ENCODE results near the gene SETD1B.

Gene SETD1B

DNA sequence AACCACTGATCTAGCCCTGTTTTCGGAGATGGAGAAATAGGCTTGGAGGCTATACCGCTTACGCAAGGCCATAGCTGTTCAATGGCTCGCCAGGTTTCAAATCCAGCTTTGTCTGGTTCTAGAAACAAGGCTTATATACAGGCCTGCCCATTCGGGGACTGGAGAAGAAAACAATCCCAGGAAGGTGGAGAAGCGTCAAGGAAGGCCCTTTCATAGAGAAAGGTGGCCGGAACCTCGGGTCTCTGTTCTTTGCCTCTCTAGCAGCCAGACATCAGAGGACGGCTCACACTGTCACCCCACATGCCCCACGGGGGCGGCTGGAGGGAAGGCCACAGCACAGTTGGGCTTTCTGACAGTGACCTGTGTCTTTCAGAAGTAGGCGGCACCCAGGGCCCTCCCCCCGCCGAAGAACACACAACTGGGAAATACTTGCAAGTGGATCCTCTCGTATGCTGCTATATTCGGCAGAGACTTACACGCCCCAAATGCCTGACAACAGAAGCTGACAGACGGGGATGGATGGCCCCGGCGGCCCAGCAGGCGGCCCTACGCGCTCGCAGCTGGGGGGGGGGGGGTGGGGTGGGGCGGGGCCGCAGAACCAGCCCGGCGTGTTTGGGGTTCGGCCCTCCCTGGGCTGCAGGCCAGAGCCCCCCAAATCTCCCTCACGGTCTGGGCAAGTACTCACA lies 4.5 kb upstream of the SETD1B start:
- H3K9me3 ChIP-seq (replicated peaks; ENCODE audit: low read length): no peaks in the 10 kb centered on the region
- H3K4me3 ChIP-seq (ENCODE audit: low read length): peak overlapping the region; percentile 74
- H3K4me2 ChIP-seq (ENCODE audit: low read length): peak overlapping the region; percentile 98
- H3K4me1 ChIP-seq (ENCODE audit: control insufficient read depth, insufficient read depth, low read length): peaks cover 67% of the 10 kb centered on the region
- no peaks in the 10 kb centered on the region for H3K36me3 ChIP-seq (ENCODE audit: insufficient read depth, low read length)
- H3K27me3 ChIP-seq (ENCODE audit: control insufficient read depth, insufficient read depth, low read length): no peaks in the 10 kb centered on the region
- peak overlapping the region; percentile 99 for H3K9ac ChIP-seq (ENCODE audit: low read depth, low read length)

GRCh38 chr12:121799842-121800693 lies 3.7 kb upstream of the SETD1B start:
- peak overlapping the region; percentile 74 for H3K4me3 ChIP-seq (ENCODE audit: low read length)
- peak overlapping the region; percentile 99 for H3K9ac ChIP-seq (ENCODE audit: low read depth, low read length)
- H3K9me3 ChIP-seq (replicated peaks; ENCODE audit: low read length): no peaks in the 10 kb centered on the region
- peak overlapping the region; percentile 98 for H3K4me2 ChIP-seq (ENCODE audit: low read length)
- peaks cover 61% of the 10 kb centered on the region for H3K4me1 ChIP-seq (ENCODE audit: control insufficient read depth, insufficient read depth, low read length)
- no peaks in the 10 kb centered on the region for H3K36me3 ChIP-seq (ENCODE audit: insufficient read depth, low read length)
- H3K27me3 ChIP-seq (ENCODE audit: control insufficient read depth, insufficient read depth, low read length): no peaks in the 10 kb centered on the region

- Histone ChIP-seq H3K4me1 (ENCODE audit: control insufficient read depth, insufficient read depth, low read length) (peaks cover 57% of the 10 kb centered on the region), H3K9ac (ENCODE audit: low read depth, low read length) (peak overlapping the region; percentile 99), H3K36me3 (ENCODE audit: insufficient read depth, low read length) (peaks cover 3% of the 10 kb centered on the region), H3K4me3 (ENCODE audit: low read length) (peak overlapping the region; percentile 74), H3K27me3 (ENCODE audit: control insufficient read depth, insufficient read depth, low read length) (no peaks in the 10 kb centered on the region), H3K9me3 (replicated peaks; ENCODE audit: low read length) (no peaks in the 10 kb centered on the region), H3K4me2 (ENCODE audit: low read length) (peak overlapping the region; percentile 98)
Measured at GRCh38 chr12:121800694-121801594, 2.9 kb upstream of the SETD1B start.

DNA sequence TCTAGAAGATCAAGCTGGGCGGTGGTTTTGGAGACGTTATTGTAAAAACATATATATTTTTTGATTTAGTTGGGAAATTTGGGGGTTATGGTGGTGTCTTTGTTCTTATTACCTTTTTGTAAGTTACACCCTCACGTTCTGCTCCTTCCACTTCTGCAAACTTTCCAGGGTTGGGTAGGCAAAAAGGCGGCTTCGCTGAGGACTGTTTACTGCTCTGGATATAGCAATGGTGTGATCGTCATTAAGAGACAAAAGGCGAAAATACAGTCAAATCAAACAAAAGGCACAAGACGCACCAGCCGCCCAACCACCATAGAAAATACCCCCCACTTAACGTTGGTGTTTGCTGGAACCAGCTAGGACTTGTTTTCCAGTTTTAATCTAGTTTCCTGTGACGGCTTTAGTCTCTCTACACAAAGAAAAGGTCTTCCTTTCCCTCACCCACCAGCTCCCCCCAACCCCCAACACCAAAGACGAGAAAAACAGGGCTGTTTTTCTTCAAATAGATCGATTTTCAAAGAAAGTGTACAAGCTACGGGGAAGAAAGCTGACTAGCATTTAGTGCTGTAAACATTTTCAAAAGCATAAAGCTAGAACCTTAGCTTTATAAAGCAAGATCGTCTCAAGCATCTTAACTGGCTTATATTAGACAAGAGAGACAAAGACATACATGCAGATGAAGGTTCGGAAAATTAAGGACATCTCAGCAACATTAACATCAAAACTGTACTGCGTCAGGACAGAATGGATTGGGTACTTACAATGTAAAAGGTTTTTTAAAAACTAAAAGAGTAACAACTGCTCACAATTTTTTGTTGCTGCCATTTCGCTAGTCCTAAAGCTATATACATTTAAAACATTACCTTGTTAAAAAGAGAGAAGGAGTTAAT lies 2.0 kb upstream of the SETD1B start:
- Histone ChIP-seq H3K36me3 (ENCODE audit: insufficient read depth, low read length) (peaks cover 6% of the 10 kb centered on the region), H3K4me1 (ENCODE audit: control insufficient read depth, insufficient read depth, low read length) (peaks cover 58% of the 10 kb centered on the region), H3K9me3 (replicated peaks; ENCODE audit: low read length) (no peaks in the 10 kb centered on the region), H3K4me3 (ENCODE audit: low read length) (peak overlapping the region; percentile 74), H3K9ac (ENCODE audit: low read depth, low read length) (peak overlapping the region; percentile 99), H3K27me3 (ENCODE audit: control insufficient read depth, insufficient read depth, low read length) (no peaks in the 10 kb centered on the region), H3K4me2 (ENCODE audit: low read length) (peak overlapping the region; percentile 98)

GRCh38 chr12:121802485-121802842 lies 1.3 kb upstream of the SETD1B start:
- H3K4me3 ChIP-seq (ENCODE audit: low read length): peak overlapping the region; percentile 74
- peaks cover 56% of the 10 kb centered on the region for H3K4me1 ChIP-seq (ENCODE audit: control insufficient read depth, insufficient read depth, low read length)
- peaks cover 13% of the 10 kb centered on the region for H3K36me3 ChIP-seq (ENCODE audit: insufficient read depth, low read length)
- H3K4me2 ChIP-seq (ENCODE audit: low read length): peak overlapping the region; percentile 98
- no peaks in the 10 kb centered on the region for H3K27me3 ChIP-seq (ENCODE audit: control insufficient read depth, insufficient read depth, low read length)
- no peaks in the 10 kb centered on the region for H3K9me3 ChIP-seq (replicated peaks; ENCODE audit: low read length)
- H3K9ac ChIP-seq (ENCODE audit: low read depth, low read length): peak overlapping the region; percentile 99

- peak overlapping the region; percentile 98 for H3K4me2 ChIP-seq (ENCODE audit: low read length)
- H3K4me3 ChIP-seq (ENCODE audit: low read length): peak overlapping the region; percentile 74
- peak overlapping the region; percentile 99 for H3K9ac ChIP-seq (ENCODE audit: low read depth, low read length)
- H3K36me3 ChIP-seq (ENCODE audit: insufficient read depth, low read length): peaks cover 17% of the 10 kb centered on the region
- H3K27me3 ChIP-seq (ENCODE audit: control insufficient read depth, insufficient read depth, low read length): no peaks in the 10 kb centered on the region
- no peaks in the 10 kb centered on the region for H3K9me3 ChIP-seq (replicated peaks; ENCODE audit: low read length)
- peaks cover 50% of the 10 kb centered on the region for H3K4me1 ChIP-seq (ENCODE audit: control insufficient read depth, insufficient read depth, low read length)
Measured at GRCh38 chr12:121802843-121803698, 738 bp upstream of the SETD1B start.

DNA sequence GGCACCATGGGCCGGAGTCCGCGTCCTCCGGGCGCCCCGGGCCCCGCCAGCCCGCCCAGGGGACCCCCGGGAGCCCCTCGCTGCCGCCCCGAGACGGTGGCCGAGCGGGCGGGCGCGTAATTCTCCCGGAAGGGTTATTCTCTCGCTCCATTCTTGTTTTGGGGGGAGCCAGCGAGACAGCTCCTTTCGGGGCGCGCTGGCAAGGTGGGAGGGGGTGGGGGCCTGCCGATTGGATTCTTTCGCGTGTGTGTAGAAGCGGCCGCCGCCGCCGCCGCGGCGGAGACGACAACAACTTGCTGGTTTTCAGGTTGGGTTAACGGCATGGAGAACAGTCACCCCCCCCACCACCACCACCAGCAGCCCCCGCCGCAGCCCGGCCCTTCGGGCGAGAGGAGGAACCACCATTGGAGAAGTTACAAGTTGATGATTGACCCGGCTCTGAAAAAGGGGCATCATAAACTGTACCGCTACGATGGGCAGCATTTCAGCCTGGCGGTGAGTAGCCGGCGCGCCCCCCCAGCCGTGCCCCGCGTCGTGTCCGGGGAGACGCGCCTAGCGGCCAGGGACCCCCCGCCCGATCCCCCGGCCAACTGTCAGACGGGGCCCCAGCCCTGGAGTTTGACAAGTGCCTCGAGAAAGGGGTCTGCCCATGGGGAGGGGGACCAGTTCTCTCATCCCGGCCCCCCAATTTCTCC lies 755 bp downstream of the SETD1B start:
- Histone ChIP-seq H3K27me3 (ENCODE audit: control insufficient read depth, insufficient read depth, low read length) (no peaks in the 10 kb centered on the region), H3K9me3 (replicated peaks; ENCODE audit: low read length) (no peaks in the 10 kb centered on the region), H3K4me1 (ENCODE audit: control insufficient read depth, insufficient read depth, low read length) (peaks cover 37% of the 10 kb centered on the region), H3K9ac (ENCODE audit: low read depth, low read length) (peak overlapping the region; percentile 99), H3K4me3 (ENCODE audit: low read length) (peak overlapping the region; percentile 74), H3K4me2 (ENCODE audit: low read length) (peak overlapping the region; percentile 93), H3K36me3 (ENCODE audit: insufficient read depth, low read length) (peaks cover 30% of the 10 kb centered on the region)

DNA sequence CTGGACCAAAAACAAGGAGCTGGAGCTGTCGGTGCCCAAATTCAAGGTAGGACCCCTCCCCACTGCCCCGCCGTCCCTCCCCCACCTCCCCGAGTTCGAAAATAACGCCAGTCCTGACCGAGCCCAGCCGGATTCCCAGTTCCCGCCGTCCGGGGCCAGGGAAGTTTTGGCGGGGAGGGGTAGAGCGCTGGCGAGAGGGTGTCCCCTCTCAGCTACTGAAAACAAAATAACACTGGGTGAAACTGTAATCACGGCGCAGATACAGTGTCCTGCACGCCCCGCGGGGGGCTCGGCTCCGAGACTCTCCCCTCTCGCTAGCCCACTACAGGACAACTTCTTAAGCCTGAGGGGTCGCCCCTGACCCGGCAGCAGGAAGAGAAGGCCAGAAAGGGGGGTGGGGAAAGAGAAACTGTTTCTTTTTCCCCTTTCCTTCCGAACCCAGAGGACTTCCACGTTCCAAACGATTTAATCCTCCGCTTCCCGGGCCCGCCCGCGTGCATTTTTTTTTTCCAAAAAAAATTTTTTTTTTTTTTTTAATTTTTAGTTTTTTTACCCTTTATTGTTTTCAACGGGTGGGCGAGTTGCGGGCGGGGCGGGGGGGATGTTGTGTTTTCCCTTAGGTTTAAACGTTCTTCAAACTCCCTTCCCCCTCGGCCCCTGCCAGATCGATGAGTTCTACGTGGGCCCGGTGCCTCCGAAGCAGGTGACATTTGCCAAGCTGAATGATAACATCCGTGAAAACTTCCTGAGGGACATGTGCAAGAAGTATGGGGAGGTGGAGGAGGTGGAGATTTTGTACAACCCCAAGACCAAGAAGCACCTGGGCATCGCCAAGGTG lies 1.6 kb downstream of the SETD1B start:
- Histone ChIP-seq H3K9ac (ENCODE audit: low read depth, low read length) (peak overlapping the region; percentile 99), H3K4me3 (ENCODE audit: low read length) (peak overlapping the region; percentile 74), H3K36me3 (ENCODE audit: insufficient read depth, low read length) (peaks cover 38% of the 10 kb centered on the region), H3K4me2 (ENCODE audit: low read length) (peak overlapping the region; percentile 93), H3K27me3 (ENCODE audit: control insufficient read depth, insufficient read depth, low read length) (no peaks in the 10 kb centered on the region), H3K9me3 (replicated peaks; ENCODE audit: low read length) (no peaks in the 10 kb centered on the region), H3K4me1 (ENCODE audit: control insufficient read depth, insufficient read depth, low read length) (peaks cover 37% of the 10 kb centered on the region)

DNA sequence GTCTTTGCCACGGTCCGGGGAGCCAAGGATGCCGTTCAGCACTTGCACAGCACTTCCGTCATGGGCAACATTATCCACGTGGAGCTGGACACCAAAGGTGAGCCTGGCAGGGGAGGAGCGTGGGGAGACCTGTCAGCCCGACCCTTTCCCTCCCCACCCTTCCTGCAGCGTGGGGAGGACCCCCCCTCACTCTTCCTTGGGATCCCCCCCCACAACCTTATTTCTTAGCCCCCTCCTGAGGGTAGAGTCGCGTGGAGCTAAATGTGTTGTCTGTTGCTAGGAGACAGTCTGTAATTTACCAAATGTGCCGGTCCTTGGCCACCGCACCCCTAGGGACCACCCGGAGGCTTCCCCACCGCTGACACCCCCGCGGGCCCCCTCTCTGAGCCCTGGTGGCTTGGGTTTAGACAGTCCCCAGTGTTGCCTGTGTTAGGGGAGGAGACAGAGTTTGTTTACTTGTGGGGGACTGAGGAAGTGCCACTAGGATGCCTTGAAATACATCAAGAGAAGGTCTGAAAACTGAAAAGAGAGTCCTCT lies 2.3 kb downstream of the SETD1B start:
- Histone ChIP-seq H3K4me2 (ENCODE audit: low read length) (peak overlapping the region; percentile 93), H3K36me3 (ENCODE audit: insufficient read depth, low read length) (peaks cover 45% of the 10 kb centered on the region), H3K4me3 (ENCODE audit: low read length) (peak overlapping the region; percentile 74), H3K9ac (ENCODE audit: low read depth, low read length) (peak overlapping the region; percentile 99), H3K4me1 (ENCODE audit: control insufficient read depth, insufficient read depth, low read length) (peaks cover 36% of the 10 kb centered on the region), H3K9me3 (replicated peaks; ENCODE audit: low read length) (no peaks in the 10 kb centered on the region), H3K27me3 (ENCODE audit: control insufficient read depth, insufficient read depth, low read length) (no peaks in the 10 kb centered on the region)

Measured in skeletal muscle satellite cell (primary cell).